ENCODE data around the gene RBM38.

Gene RBM38

DNA sequence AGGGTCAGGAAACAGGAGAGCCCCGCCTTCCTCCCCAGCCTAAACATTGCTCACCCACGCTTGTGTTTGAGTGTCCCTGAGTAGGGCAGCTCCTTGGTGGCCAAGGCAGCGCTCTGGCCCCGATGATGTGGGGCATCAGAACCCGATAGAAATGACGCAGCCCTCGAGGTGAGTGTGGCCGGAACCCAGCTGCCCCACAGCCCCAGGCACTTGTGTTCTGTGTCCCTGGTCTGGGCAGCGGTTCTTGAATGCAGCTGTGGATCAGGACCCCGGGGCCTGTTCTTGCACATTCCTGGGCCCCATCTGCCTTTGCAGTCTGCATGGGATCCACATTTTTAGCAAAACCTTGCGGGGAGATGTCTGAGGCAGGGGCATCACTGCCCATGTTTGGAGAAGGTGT lies 12.8 kb downstream of the RBM38 start:
- DNase-seq, result no peak

DNA sequence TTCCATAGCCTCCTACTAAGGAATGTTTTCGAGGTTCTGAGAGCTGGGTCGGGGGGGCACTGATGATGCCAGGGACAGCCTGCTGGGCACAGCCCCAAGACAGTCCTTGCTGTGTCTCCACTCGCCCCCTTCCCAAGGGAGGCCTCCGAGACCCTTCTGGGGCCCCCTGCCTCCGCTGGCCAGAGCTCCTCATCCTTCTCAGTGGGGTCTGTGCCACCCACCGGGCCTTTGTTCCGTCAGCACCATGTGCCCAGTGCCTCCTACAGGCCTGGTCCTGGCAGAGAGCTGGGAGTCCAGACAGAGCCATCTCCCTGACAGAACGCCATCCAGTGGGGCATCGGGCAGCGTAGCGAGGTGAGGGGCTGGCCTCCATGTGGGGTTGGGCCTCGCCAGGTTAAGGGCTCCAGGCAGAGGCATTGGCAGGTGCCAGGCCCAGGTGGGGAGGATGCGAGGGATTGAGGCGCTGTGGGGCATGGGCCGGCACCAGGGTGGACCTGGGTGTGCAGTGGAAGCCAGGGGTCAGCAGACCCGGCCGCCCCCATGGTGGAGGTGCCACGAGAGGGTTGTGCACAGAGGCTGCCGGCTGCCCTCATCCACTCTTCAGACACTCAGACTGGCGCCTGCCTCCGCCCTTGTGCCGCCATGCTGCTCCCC lies 13.3 kb downstream of the RBM38 start:
- no peak for DNase-seq

DNA sequence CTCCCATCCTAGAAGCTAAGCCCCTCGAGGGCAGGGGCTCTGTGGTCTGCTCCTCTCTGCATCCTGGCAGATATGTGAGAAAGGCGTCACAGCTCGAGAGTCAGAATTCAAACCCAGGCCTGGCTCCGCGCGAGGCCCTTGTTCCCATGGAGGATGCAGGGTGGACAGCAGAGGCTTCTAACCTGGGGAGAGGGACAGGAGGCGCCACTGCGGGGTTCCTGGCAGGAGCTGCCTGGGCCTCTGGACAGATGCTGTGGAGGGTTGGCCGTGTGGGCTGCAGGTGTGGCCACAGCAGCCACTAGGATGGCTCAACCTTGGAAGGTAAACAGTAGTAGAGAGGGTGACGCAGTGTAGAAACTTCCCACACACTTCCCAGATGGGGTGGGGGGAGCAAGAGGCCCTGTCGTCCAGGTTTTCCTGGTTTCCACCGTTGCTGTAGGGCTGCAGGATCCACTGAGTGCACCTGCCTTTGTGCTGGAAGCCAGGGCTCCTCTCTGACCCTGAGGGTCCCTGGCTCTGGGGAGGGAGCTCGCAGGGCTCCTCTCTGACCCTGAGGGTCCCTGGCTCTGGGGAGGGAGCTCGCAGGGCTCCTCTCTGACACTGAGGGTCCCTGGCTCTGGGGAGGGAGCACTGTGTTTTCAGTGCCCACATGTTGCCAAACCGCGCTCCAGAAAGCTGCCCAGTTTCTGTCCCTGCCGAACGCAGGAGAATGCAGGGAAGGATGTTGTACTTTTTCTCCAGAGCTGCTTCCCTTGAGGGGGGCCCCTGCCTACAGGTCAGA lies 14.2 kb downstream of the RBM38 start:
- no peak for DNase-seq

DNA sequence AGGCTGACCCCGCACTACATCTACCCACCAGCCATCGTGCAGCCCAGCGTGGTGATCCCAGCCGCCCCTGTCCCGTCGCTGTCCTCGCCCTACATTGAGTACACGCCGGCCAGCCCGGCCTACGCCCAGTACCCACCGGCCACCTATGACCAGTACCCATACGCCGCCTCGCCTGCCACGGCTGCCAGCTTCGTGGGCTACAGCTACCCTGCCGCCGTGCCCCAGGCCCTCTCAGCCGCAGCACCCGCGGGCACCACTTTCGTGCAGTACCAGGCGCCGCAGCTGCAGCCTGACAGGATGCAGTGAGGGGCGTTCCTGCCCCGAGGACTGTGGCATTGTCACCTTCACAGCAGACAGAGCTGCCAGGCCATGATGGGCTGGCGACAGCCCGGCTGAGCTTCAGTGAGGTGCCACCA lies 16.4 kb downstream of the RBM38 start:
- no peak for DNase-seq

DNA sequence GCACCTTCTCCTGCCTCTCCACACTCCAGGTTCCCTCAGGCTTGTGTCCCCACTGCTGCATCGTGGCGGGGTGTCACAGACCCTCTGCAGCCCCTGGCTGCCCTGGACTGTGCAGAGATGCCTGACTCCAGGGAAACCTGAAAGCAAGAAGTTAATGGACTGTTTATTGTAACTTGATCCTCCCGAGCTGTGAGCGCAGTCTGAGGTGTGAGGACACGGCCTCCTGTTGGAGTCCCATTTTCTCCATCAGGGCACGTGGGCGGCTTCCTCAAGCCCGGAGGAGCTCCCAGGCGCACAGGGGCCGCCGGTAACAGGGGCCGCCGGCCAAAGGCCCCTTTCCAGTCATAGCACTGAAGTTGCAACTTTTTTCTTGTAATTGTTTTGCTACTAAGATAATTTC lies 16.9 kb downstream of the RBM38 start:
- no peak for DNase-seq

DNA sequence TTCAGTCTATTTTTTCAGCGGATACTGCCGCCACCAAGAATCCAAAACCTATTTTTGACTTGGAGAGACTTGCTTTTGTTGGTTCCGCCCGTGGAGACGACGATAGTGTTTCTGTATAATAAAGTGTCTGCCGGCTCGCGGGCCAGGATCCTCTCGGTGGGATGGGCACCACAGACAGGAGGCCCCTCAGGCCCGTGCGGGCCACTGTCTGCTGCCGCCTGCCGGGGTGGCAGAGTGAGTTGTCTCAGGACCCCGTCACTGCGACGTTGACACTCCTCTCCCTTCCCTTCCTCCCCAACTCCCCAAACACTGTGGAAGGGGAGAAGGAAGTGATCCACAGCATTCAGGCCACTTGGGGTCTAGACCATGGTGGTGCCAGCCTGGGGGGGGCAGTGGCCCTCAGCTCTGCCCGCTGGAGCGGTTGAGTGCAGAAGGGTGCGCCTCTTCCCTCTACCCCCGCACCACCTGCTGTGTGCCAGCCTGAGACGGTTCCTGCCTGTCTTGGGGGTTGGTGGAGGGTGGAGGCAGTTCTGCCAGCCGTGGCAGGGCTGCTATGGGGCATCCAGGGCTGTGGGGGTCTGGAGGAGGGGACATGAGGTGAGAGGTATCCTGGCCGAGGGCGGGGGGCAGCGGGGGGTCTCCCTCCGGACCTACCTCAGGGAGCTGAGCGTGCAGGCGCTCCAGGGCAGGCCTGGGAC lies 17.5 kb downstream of the RBM38 start:
- DNase-seq, result no peak

DNA sequence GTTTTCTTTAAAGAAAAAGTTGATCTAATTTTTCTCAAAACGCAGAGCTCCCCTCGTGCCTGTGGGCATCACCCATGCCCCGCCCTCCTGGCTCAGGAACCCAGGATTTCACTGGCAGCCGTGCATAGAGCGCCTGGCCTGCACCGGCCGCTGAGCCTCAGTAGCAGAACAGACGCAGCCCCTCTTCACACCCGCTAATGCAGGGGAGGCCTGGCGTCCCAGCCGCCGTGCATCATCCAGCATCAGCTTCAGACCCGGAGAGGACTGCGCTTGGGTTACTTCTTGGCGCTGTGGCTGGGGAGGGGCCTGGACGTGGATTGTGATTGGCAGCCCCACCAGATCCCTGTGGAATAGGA lies 18.1 kb downstream of the RBM38 start:
- DNase-seq, result no peak

DNA sequence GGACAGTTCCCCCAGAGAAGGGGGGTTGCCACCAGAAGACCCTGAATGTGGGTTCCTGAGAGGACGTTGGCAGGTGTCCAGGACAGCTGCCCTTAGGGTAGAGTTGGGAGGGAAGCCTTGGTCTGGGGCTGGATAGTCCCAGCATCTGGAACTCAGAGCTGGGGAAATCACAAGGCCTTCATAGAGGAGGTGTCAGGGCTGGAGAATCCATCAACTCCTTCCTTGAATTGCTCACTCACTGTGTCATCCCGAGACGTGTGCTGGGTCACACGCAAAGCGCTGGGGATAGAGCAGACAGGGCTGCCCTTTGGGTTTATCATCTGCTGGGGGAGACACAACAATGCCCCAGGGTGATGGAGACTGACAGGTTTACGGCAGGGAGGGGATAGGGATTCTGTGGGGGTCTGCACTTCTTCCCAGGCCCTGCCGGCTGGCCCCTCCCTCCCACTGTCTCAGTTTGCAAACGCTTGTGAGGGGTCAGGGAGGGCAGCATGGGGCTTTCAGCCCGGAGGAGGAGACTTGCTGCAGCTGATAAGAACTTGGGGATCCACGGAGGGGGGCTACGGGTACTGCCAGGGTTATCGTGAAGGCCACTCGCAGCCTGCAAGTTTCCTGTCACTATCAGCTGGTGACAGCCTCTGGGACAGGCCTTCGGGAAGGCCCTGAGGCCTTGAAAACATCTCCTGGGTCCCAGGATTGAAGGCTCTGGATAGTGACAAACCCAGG lies 18.6 kb downstream of the RBM38 start:
- no peak for DNase-seq

DNA sequence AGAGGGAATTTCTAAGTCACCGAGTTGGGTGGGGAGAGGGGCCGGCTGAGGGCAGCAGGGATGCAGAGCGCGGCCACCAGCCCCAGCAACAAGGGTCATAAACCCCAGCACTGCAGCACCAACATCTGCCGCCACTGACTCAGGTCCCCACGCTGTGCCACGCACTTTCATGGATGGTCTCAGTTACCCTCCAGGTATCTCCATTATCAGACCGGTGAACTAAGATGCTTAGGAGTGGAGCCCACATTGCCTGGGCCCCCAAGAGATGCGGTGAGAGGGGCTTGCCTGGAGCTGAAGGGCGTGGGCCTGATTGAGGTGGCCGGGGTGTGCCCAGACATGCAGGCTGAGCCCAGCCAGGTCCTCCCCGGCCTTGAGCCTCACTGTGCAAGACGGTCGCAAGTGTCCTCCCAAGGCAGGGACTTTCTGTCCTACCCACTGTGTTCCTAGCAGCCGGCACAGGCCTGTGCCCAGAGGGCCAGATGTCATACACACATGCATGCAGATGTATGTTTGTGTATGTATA lies 19.3 kb downstream of the RBM38 start:
- DNase-seq, result no peak

DNA sequence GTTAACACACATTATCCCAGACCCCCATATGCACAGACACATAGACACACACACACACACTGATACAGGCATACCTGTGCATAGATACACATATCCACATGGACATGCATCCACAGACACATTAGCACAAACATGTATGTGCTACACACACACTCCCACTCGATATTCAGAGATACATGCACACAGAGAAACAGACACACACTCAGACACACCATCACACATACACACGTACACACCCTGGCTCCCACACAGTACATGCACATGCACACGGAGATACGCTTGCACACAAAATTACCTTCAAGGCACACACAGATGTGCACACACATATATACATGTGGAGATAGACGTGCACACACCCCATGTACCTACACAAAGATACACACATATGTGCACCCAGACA lies 19.7 kb downstream of the RBM38 start:
- DNase-seq, result no peak

DNA sequence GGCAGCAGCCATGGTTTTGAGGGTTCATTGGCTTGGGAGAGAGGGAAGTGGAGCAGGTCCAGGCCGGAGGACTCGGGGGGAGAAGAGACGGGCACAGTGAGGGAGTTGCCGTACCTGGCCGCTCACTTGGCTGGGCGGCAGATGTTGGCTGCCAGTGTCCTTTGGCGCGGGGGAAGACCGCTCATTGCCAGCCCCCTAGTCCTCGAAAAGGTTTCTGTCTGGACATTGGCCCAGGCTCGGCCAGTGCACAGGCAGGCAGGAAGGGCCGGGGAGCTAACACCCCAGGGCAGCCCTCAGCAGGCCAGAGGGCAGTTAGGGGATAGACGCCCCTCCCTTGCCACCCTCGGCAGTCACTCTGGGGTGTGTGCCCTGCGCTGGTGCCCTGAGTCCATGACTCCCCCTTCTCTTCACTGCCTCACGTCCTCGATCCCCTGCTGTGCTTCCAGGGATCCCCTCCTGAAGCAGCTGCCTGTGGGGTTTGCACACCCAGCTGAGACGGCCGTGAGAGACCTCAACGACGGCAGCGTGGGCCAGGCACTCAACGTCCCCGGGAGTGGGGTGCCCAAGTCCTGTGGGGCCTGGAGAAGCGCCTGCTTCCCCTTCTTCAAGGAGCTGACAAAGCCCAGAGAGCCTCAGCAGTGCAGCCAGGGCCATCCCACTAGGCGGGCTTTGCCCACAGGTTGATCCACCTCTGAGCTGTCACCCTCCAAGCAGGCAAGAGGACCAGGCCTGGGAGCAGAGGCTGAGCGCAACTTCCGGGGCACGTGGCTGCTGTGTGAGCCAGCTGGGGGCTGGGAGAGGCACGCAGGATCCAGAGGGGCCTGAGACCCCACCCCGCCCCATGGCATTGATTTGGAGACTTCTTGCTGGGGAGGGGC lies 20.4 kb downstream of the RBM38 start:
- no peak for DNase-seq

DNA sequence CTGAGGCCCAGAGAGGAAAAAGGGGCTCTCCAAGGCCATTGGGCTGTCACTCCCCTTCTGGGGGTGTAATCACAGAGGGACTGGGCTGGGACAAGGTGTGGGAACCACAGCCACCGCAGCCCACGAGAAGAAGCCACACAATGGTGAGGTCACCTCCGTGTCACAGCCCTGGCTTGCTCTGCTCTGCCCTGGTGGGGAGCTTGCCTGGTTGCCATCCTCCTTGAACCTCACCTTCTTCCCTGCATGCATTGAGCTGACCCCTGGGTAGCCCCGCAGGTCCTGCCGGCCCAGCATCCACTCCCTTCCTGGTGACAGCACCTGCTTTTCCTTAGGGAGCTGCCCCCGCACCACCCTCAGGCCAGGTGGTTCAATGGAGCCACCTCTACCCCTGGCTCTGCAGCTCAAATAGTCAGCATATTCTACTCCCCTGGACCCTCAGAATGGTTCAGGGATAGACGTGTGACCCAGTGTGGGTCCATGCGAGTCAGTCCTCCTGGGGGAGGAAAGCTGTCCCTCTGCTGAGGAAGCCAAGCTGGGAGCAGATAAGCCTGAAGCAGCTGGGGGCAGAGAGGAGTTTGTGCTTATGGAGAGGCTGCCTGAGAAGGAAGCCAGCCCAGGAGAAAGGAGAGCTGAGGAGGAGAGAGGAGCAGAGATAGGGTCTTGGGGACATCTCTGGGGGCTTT lies 21.3 kb downstream of the RBM38 start:
- no peak for DNase-seq

DNA sequence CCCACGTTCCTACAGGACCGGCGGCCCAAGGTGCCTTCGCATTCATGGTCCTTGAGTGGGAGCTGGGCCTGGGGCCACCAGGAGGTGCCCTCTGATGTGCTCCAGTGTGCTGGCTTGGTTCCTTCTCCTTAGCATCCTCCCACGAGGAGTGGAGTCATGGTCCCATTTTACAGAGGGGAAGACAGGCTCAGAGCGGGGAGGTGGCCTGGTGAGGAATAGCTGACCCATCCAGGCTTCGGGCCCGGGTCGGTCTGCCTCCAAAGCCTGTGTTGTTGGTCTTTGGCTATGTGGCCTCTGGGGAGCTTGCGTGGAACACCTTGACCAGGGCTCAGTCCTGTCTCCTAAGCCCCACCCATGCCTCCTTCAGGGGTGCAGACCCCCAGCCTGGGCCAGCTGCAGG lies 22.8 kb downstream of the RBM38 start:
- DNase-seq, result no peak

DNA sequence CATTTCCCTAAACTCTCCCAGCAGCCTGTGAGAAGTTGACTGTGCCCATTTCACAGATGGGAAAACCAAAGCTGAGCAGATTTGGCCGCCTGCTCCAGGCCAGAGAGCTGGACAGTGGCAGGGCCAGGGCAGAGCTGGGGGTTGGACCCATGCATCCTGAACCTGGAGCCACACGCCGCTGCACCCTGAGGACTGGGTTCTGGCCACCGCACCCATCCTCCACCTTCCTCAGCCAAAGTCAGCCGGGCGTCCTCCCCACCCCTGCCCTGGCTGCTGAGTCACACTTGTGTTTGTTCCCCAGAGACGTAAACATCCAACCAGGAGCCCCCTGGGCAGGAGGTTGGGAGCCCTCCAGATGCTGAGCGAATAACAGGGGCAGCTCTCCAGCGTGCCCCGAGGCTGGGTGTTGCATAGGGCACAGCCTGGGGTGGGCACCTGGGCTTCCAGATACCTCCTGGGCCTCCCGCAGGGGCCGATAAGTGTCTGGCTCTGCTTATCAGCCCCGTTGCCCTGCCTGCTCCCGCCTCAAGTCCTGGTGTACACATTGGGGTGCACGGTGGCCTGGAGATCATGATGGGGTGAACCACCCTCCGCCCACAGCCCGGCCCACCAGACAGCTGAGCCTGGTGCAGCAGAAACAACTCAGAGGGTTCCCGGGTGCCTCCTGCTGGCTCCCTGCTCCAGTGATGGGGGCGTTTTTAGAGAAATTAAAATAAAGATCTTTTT lies 23.8 kb downstream of the RBM38 start:
- no peak for DNase-seq

DNA sequence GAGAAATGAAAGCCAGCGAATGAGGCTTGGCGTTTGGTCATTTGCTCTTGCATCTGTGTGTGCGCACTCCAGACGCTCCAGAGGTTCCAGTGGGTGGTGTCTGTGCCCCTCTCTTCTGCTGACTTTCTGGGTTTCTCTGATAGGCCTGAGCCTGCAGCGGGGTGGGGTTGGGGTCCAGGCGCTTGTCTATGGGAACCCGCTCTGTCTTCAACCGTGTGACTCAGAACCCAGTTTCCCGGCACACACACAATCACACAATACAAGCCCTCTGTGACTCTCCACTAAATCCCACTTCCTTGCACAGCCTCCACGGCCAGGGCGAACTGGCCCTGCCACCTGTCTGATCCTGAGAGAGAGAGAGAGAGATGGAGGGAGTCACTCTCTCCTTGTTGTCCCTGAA lies 24.6 kb downstream of the RBM38 start:
- DNase-seq, result no peak

DNA sequence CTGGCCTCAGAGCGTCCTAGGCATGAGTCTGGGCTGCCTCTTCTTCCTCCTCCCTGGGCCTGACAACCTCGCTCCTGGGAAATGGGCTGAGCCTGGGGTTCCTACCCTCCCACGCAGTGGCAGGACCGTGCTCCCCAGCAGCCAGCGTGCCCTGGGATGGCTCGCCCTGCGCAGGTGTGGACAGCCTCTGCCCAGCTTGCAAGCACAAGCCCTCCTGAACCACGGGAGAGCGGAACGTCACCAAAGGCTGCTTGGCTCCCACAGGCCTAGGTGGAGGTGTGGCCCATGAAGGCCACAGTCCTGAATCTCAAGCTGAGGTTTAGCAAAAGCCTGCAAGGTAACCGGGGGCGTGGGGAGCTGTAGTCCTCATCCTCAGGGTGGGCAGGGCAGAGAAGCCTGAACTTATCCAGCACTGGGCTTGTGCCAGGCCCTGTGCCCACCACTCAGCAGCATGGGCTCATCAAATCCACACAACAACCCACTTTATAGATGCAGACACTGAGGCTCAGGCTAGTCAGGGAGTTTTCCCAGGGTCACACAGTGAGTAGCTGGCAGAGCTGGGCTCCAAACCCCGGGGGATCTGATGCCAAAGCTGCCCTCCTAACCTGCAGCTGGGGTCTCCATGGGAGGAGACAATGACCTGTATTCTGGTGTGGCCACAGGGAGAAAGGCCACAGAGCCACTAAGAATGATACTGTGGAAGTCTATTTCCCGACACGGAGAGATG lies 25.3 kb downstream of the RBM38 start:
- DNase-seq, result no peak

DNA sequence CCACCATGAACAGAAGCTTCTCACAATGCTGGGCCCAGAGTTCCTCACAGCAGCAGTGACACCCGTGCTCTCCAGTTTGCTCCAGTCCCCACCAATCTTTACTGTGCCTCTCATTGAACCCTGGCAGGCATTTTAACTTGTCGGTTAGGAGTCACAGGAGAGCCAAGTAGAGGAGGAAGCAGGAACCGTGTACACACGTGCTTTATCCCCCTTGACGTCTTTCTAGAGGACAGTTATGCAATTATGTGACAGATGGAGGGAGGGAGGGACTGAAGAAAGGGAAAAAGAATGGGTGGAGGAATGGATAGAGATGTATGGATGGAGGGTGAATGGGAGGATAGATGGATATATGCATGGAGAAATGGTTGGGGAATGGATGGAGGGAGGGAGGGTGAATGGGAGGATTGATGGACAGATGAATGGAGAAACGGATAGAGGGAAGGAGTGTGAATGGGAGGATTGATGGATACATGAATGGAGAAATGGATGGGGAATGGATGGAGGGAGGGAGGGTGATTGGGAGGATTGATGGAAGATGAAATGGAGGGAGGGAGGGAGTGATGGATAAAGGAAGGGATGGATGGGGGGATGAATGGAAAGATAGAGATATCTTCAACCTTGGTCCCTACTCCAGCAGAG lies 26.0 kb downstream of the RBM38 start:
- DNase-seq, result no peak

DNA sequence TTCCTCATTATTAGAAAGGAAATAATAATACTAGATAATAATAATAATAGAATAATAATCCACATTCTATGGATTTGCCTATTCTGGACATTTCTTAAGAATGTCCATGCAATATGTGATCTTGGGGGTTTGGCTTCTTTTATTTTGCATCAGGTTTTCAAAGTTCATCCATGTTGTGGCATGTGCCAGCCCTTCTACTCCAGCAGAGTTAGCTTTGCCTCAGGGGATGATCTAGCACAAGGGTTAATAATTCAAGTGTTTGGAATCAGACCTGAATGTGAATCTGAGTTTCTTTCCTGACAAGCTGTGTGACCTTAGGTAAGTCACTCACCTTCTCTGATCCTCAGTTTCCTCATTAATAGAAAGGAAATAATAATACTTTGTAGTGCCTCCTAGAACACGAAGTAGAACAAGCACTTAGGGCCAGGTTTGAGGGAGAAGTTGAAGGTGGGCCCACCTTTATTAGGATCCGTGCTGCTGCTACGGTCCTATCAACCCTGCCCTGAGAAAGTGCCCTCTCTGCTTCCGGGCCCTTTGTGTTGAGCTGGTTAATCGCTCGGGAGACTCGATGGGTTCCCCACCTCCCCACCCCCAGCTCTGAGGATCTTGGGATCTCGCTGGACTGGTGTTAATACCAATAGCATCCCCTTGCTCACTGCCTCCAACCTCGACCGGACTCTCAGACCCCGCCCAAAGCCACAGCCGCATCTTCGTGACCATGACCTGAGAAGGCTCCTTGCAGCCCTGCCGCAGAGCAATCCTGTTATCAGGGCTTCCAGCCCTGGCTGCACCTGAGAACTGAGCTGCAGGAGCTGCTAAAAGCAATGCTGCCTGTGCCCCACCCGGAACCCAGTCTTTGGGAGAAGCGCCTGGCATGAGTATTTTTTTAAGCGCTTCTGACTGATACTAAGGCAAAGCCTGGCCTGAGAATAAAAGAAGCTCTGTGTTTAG lies 26.9 kb downstream of the RBM38 start:
- DNase-seq, result no peak

Data from CD4-positive, alpha-beta T cell treated with Interleukin-17A for 4 hours (primary cell).